ENCODE data around the gene SFTPA2. TPM values are rescaled to one million over a fixed set of nuclear protein-coding genes. Genes with fewer than 3 reads are reported as not detected.
"Not testable (repeated sequence)": the region's sequence is repeated elsewhere in the genome, so short reads cannot be mapped to it uniquely, and the experiment has no call there.

SFTPA2 gene
- total RNA-seq, 2 experiments from 2014 or later: not detected

DNA sequence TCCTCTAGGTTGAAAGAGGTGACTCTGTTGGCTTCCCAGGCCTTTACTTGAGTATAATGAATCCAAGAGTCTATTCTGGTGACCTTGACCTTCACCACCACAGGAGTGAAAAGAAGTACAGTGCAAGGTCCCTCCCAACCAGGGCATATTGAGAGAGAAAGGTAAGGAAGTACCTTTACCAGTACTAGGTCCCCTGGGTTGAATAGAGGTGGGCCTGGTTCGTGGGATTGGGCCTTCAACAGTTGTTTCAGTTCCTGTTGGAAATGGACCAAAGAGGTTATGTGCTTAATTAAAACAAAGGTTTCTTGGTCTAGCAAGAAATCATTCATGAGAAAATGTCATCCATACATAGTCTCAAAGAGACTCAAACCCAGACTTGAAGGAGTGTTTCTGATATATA is 44.1 kb upstream of the SFTPA2 start:
- DNase-seq (no peak), ATAC-seq (ENCODE audit: poor library complexity) (no peak)
- Histone ChIP-seq H3K9me3 (ENCODE audit: control insufficient read depth in 1 of 2, insufficient read depth in 1 of 2, low read length in 2 of 2) (no peaks in the 10 kb centered on the region), H3K4me3 (ENCODE audit: low read length) (no peak overlapping the region), H3K27me3 (ENCODE audit: control insufficient read depth in 1 of 2, insufficient read depth in 2 of 2, low read length in 2 of 2) (no peaks in the 10 kb centered on the region), H3K27ac (ENCODE audit: low read depth in 1 of 2, low read length in 2 of 2) (no peak overlapping the region), H3K36me3 (ENCODE audit: insufficient read depth, low read length) (no peaks in the 10 kb centered on the region), H3K4me1 (ENCODE audit: insufficient read depth, low read length) (no peaks in the 10 kb centered on the region)
- Mint-ChIP-seq H3K4me3 (no peak overlapping the region), H3K27me3 (peaks cover 6% of the 10 kb centered on the region), H3K4me1 (ENCODE audit: low read depth) (no peaks in the 10 kb centered on the region), H3K36me3 (ENCODE audit: low read depth) (no peaks in the 10 kb centered on the region), H3K27ac (no peak overlapping the region), H3K9me3 (peaks cover 1% of the 10 kb centered on the region)
- TF ChIP-seq, protein P1, sequence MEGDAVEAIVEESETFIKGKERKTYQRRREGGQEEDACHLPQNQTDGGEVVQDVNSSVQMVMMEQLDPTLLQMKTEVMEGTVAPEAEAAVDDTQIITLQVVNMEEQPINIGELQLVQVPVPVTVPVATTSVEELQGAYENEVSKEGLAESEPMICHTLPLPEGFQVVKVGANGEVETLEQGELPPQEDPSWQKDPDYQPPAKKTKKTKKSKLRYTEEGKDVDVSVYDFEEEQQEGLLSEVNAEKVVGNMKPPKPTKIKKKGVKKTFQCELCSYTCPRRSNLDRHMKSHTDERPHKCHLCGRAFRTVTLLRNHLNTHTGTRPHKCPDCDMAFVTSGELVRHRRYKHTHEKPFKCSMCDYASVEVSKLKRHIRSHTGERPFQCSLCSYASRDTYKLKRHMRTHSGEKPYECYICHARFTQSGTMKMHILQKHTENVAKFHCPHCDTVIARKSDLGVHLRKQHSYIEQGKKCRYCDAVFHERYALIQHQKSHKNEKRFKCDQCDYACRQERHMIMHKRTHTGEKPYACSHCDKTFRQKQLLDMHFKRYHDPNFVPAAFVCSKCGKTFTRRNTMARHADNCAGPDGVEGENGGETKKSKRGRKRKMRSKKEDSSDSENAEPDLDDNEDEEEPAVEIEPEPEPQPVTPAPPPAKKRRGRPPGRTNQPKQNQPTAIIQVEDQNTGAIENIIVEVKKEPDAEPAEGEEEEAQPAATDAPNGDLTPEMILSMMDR (IDR thresholded peaks at IDR 0.05): no peak
- ChIA-PET CTCF (no interaction called here), POLR2A (no interaction called here)
- intact Hi-C loops (cut with DNase I, micrococcal nuclease): loop anchor here in 1 of 2 experiments (5.0 kb wide), 1 partner anchor 1088 kb away; no protein-coding TSS in a partner anchor

DNA sequence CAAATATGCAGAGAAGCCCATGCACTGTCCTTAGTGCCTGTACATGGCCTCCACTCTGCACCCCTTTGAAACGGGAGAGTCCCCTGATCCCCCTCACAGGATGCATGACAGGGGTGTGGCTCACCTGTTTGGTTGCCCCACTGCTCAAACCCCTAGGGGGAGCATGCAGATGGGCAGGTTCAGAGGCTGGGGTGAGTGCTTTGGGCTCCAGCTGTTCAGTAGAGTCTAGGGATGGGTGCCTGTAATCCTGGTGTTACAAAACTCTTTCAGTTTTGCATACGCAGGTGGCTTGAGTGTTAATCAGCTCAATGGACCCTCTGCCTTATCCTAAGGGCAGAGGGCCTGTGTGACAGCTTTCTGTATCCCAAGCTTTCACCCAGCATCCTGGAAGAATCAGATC is 42.7 kb upstream of the SFTPA2 start:
- Mint-ChIP-seq H3K36me3 (ENCODE audit: low read depth) (no peaks in the 10 kb centered on the region), H3K4me3 (no peak overlapping the region), H3K27ac (no peak overlapping the region), H3K27me3 (peaks cover 10% of the 10 kb centered on the region), H3K9me3 (peaks cover 9% of the 10 kb centered on the region), H3K4me1 (ENCODE audit: low read depth) (no peaks in the 10 kb centered on the region)
- Histone ChIP-seq H3K9me3 (ENCODE audit: control insufficient read depth in 1 of 2, insufficient read depth in 1 of 2, low read length in 2 of 2) (peaks cover 0 to 8% of the 10 kb centered on the region in 2 experiments), H3K27ac (ENCODE audit: low read depth in 1 of 2, low read length in 2 of 2) (no peak overlapping the region), H3K4me1 (ENCODE audit: insufficient read depth, low read length) (no peaks in the 10 kb centered on the region), H3K27me3 (ENCODE audit: control insufficient read depth in 1 of 2, insufficient read depth in 2 of 2, low read length in 2 of 2) (no peaks in the 10 kb centered on the region), H3K4me3 (ENCODE audit: low read length) (no peak overlapping the region), H3K36me3 (ENCODE audit: insufficient read depth, low read length) (no peaks in the 10 kb centered on the region)
- ChIA-PET CTCF (no interaction called here), POLR2A (no interaction called here)
- ATAC-seq (ENCODE audit: poor library complexity): no peak
- TF ChIP-seq, protein P1 (IDR thresholded peaks at IDR 0.05): no peak
- no peak for DNase-seq
- intact Hi-C loops (cut with DNase I, micrococcal nuclease): loop anchor here in 1 of 2 experiments (5.0 kb wide), 1 partner anchor 1089 kb away; no protein-coding TSS in a partner anchor

- no peaks in the 10 kb centered on the region for H3K27me3 ChIP-seq (ENCODE audit: control insufficient read depth in 1 of 2, insufficient read depth in 2 of 2, low read length in 2 of 2)
- intact Hi-C loops (cut with DNase I, micrococcal nuclease): loop anchor here in 1 of 2 experiments (5.0 kb wide), 1 partner anchor 1090 kb away; no protein-coding TSS in a partner anchor
These were observed 41.7 kb upstream of the SFTPA2 start for GRCh38 chr10:79601939-79602338.

DNA sequence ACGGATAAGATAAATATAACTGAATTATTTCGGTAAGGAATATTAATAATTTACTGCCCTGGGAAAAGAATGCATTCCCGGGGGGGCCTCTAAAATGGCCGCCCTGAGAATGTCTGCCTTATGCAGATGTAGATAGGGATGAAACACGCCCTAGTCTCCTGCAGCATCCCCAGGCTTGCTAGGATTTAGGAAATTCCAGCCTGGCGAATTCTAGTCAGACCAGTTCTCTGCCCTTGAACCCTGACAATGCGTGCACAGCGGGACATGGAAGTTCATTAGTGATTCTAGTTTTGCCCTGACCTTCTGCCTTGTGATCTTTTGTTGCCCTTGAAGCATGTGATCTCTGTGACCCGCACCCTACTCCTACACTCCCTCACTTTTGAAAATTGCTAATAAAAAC is 39.4 kb upstream of the SFTPA2 start:
- intact Hi-C loops (cut with DNase I, micrococcal nuclease): loop anchor here in 1 of 2 experiments (5.0 kb wide), 1 partner anchor 1093 kb away; no protein-coding TSS in a partner anchor
- H3K36me3 Mint-ChIP-seq (ENCODE audit: low read depth); H3K4me3 Mint-ChIP-seq; POLR2A ChIA-PET; H3K36me3 ChIP-seq (ENCODE audit: insufficient read depth, low read length); ATAC-seq (ENCODE audit: poor library complexity); H3K27ac ChIP-seq (ENCODE audit: low read depth in 1 of 2, low read length in 2 of 2); H3K4me3 ChIP-seq (ENCODE audit: low read length); H3K4me1 Mint-ChIP-seq (ENCODE audit: low read depth); H3K27me3 ChIP-seq (ENCODE audit: control insufficient read depth in 1 of 2, insufficient read depth in 2 of 2, low read length in 2 of 2); DNase-seq; H3K27ac Mint-ChIP-seq; CTCF ChIA-PET; H3K4me1 ChIP-seq (ENCODE audit: insufficient read depth, low read length): not testable (repeated sequence)
- Mint-ChIP-seq H3K27me3 (peaks cover 14% of the 10 kb centered on the region), H3K9me3 (peaks cover 17% of the 10 kb centered on the region)
- peaks cover 0 to 13% of the 10 kb centered on the region in 2 experiments for H3K9me3 ChIP-seq (ENCODE audit: control insufficient read depth in 1 of 2, insufficient read depth in 1 of 2, low read length in 2 of 2)

More at GRCh38 chr10:79601939-79602338, 41.7 kb upstream of the SFTPA2 start:
- Histone ChIP-seq H3K36me3 (ENCODE audit: insufficient read depth, low read length) (no peaks in the 10 kb centered on the region), H3K27ac (ENCODE audit: low read depth in 1 of 2, low read length in 2 of 2) (no peak overlapping the region), H3K4me3 (ENCODE audit: low read length) (no peak overlapping the region), H3K9me3 (ENCODE audit: control insufficient read depth in 1 of 2, insufficient read depth in 1 of 2, low read length in 2 of 2) (peaks cover 0 to 13% of the 10 kb centered on the region in 2 experiments), H3K4me1 (ENCODE audit: insufficient read depth, low read length) (no peaks in the 10 kb centered on the region)
- H3K4me1 Mint-ChIP-seq (ENCODE audit: low read depth): no peaks in the 10 kb centered on the region
- CTCF ChIA-PET: no interaction called here
- H3K27me3 Mint-ChIP-seq: peaks cover 10% of the 10 kb centered on the region
- POLR2A ChIA-PET: no interaction called here
- no peak overlapping the region for H3K4me3 Mint-ChIP-seq
- TF ChIP-seq, protein P1 (IDR thresholded peaks at IDR 0.05): no peak
- H3K9me3 Mint-ChIP-seq: peaks cover 17% of the 10 kb centered on the region
- no peaks in the 10 kb centered on the region for H3K36me3 Mint-ChIP-seq (ENCODE audit: low read depth)
- H3K27ac Mint-ChIP-seq: no peak overlapping the region
- no peak for DNase-seq
- no peak for ATAC-seq (ENCODE audit: poor library complexity)
